Activated CD8-positive, alpha-beta T cell treated with anti-CD3 and anti-CD28 coated beads for 36 hours (primary cell): ENCODE results near the gene AP1S3. TPM values are rescaled to one million over a fixed set of nuclear protein-coding genes. Genes with fewer than 3 reads are reported as not detected.

Experiments
- ATAC-seq: fragments of 200-7000 bp; cut with Tn5 transposase; one replicate; pipeline ENCODE4 v1.10.0; 2021; ENCODE audit warnings: mild to moderate bottlenecking, moderate library complexity
- CTCF ChIA-PET: fragments of 350-600 bp; sonication (Branson Sonifier 250); formaldehyde crosslinking; loops from one replicate; lab custom pipeline; 2021; ENCODE audit warnings: antibody characterized with exemption; lab: Charles Lee
- POLR2A ChIA-PET: fragments of 350-600 bp; sonication (Branson Sonifier 250); formaldehyde crosslinking; loops from one replicate; lab custom pipeline; 2021; ENCODE audit warnings: antibody characterized with exemption; lab: Charles Lee
- DNase-seq: peaks from one replicate; pipeline ENCODE4 v3.0.0-alpha.2; 2020
- H3K27ac Mint-ChIP-seq: one replicate; pipeline ENCODE4 v1.8.0; 2021; ENCODE audit warnings: mild to moderate bottlenecking, mixed read lengths
- H3K27me3 Mint-ChIP-seq: one replicate; pipeline ENCODE4 v1.8.0; 2021; ENCODE audit warnings: mixed read lengths
- H3K36me3 Mint-ChIP-seq: one replicate; pipeline ENCODE4 v1.8.0; 2021; ENCODE audit warnings: low read depth, mixed read lengths
- H3K4me1 Mint-ChIP-seq: one replicate; pipeline ENCODE4 v1.8.0; 2021; ENCODE audit warnings: low read depth, mixed read lengths
- H3K4me3 Mint-ChIP-seq: one replicate; pipeline ENCODE4 v1.8.0; 2021; ENCODE audit warnings: mild to moderate bottlenecking, moderate library complexity, mixed read lengths
- H3K9me3 Mint-ChIP-seq: one replicate; pipeline ENCODE4 v1.8.0; 2021; ENCODE audit warnings: mixed read lengths
- CTCF ChIP-seq: fragments of 200-600 bp; IDR thresholded peaks from one replicate; pipeline ENCODE4 v1.8.0; 2022; ENCODE audit warnings: antibody characterized with exemption, mild to moderate bottlenecking
- intact Hi-C: fragments of 100-400 bp; cut with micrococcal nuclease; formaldehyde crosslinking; loops from one replicate; pipeline ENCODE4 v1.10.0; 2022
- total RNA-seq, 2 experiments: library from RNA; stranded (reverse); gene quantifications; one replicate each; pipeline ENCODE4 v1.2.3, GENCODE V29; 2021

AP1S3 gene
- total RNA-seq, 2 experiments from 2014 or later = 5.7 to 6.6 TPM

- CTCF ChIA-PET = no interaction called here
- Mint-ChIP-seq H3K27ac (no peak overlapping the region), H3K4me1 (peaks cover 7% of the 10 kb centered on the region), H3K4me3 (no peak overlapping the region), H3K36me3 (no peaks in the 10 kb centered on the region), H3K27me3 (no peaks in the 10 kb centered on the region), H3K9me3 (no peaks in the 10 kb centered on the region)
- TF ChIP-seq CTCF = no peak
- intact Hi-C loops = no loop called here
- DNase-seq (no peak), ATAC-seq (no peak)
- POLR2A ChIA-PET = no interaction called here
Measured at GRCh38 chr2:223813329-223813728, 24.1 kb downstream of the AP1S3 start.

- no peak for TF ChIP-seq CTCF
- intact Hi-C loops = no loop called here
- ATAC-seq (no peak), DNase-seq (no peak)
- POLR2A ChIA-PET = no interaction called here
- CTCF ChIA-PET = no interaction called here
- Mint-ChIP-seq H3K27me3 (no peaks in the 10 kb centered on the region), H3K4me3 (no peak overlapping the region), H3K9me3 (no peaks in the 10 kb centered on the region), H3K36me3 (no peaks in the 10 kb centered on the region), H3K4me1 (peaks cover 7% of the 10 kb centered on the region), H3K27ac (no peak overlapping the region)
Measured at GRCh38 chr2:223811757-223812156, 25.6 kb downstream of the AP1S3 start.

- no peak for TF ChIP-seq CTCF
- CTCF ChIA-PET = no interaction called here
- Mint-ChIP-seq H3K4me3 (no peak overlapping the region), H3K27ac (no peak overlapping the region), H3K9me3 (no peaks in the 10 kb centered on the region), H3K36me3 (no peaks in the 10 kb centered on the region), H3K4me1 (no peaks in the 10 kb centered on the region), H3K27me3 (no peaks in the 10 kb centered on the region)
- no peak for DNase-seq
- ATAC-seq = no peak
- POLR2A ChIA-PET = no interaction called here
- intact Hi-C loops = no loop called here
Measured at GRCh38 chr2:223805008-223805407, 32.4 kb downstream of the AP1S3 start.

- CTCF ChIA-PET = no interaction called here
- POLR2A ChIA-PET = no interaction called here
- no peaks in the 10 kb centered on the region for H3K9me3 Mint-ChIP-seq
- H3K27me3 Mint-ChIP-seq = no peaks in the 10 kb centered on the region
- intact Hi-C loops = no loop called here
- H3K4me3 Mint-ChIP-seq = no peak overlapping the region
- H3K4me1 Mint-ChIP-seq = peaks cover 2% of the 10 kb centered on the region
- no peak overlapping the region for H3K27ac Mint-ChIP-seq
- no peak for TF ChIP-seq CTCF
- ATAC-seq (no peak), DNase-seq (no peak)
- H3K36me3 Mint-ChIP-seq = no peaks in the 10 kb centered on the region
Measured at GRCh38 chr2:223801736-223802135, 35.6 kb downstream of the AP1S3 start.

- H3K4me1 Mint-ChIP-seq = peaks cover 2% of the 10 kb centered on the region
- intact Hi-C loops = no loop called here
- CTCF ChIA-PET = no interaction called here
Measured at GRCh38 chr2:223800908-223801307, 36.5 kb downstream of the AP1S3 start.

More at GRCh38 chr2:223800908-223801307, 36.5 kb downstream of the AP1S3 start:
- Mint-ChIP-seq H3K4me3 (no peak overlapping the region), H3K36me3 (no peaks in the 10 kb centered on the region), H3K27ac (no peak overlapping the region), H3K27me3 (no peaks in the 10 kb centered on the region), H3K9me3 (no peaks in the 10 kb centered on the region)
- DNase-seq (no peak), ATAC-seq (no peak)
- POLR2A ChIA-PET = no interaction called here
- TF ChIP-seq CTCF = no peak
